Subcutaneous abdominal adipose tissue (tissue), 5 donors: ENCODE data around the gene LRMDA.

ENCODE experiments used
- H3K27ac ChIP-seq: one replicate; pipeline ENCODE4 v1.7.0; 2013; ENCODE audit warnings: low read depth, mild to moderate bottlenecking, inconsistent platforms, low read length, moderate library complexity
- H3K27me3 ChIP-seq, 5 donors: one replicate each; pipeline ENCODE4 v1.7.0; 2013; ENCODE audit warnings: low read length in 5 of 5, inconsistent platforms in 1 of 5; ENCODE audit not compliant: control insufficient read depth in 5 of 5, insufficient read depth in 4 of 5
- H3K36me3 ChIP-seq, 5 donors: one replicate each; pipeline ENCODE4 v1.7.0; 2013; ENCODE audit warnings: low read length in 5 of 5; ENCODE audit not compliant: control insufficient read depth in 5 of 5, insufficient read depth in 5 of 5
- H3K4me1 ChIP-seq, 5 donors: one replicate each; pipeline ENCODE4 v1.7.0; 2013; ENCODE audit warnings: low read length in 5 of 5, mild to moderate bottlenecking in 3 of 5, moderate library complexity in 1 of 5; ENCODE audit not compliant: control insufficient read depth in 5 of 5, insufficient read depth in 5 of 5
- H3K4me3 ChIP-seq, 5 donors: one replicate each; pipeline ENCODE4 v1.7.0; 2013; ENCODE audit warnings: low read length in 5 of 5, low read depth in 1 of 5
- H3K9ac ChIP-seq, 5 donors: one replicate each; pipeline ENCODE4 v1.7.0; 2013; ENCODE audit warnings: low read length in 5 of 5, mild to moderate bottlenecking in 4 of 5, moderate library complexity in 3 of 5
- H3K9me3 ChIP-seq, 5 donors: one replicate each; pipeline ENCODE4 v1.7.0; 2013; ENCODE audit warnings: low read length in 5 of 5; ENCODE audit not compliant: control insufficient read depth in 5 of 5
- donor health status: healthy.
- donor health status: healthy.
- donor health status: healthy.
- donor health status: healthy.
- donor health status: healthy.

LRMDA gene

GRCh38 chr10:76211691-76212090, 780.3 kb downstream of the LRMDA start:
- Histone ChIP-seq H3K4me1 (peaks cover 0 to 9% (median 0%) of the 10 kb centered on the region in 5 donors), H3K27me3 (no peaks in the 10 kb centered on the region), H3K9ac (no peak overlapping the region), H3K36me3 (no peaks in the 10 kb centered on the region), H3K4me3 (no peak overlapping the region), H3K27ac (no peak overlapping the region), H3K9me3 (no peaks in the 10 kb centered on the region)

- no peak overlapping the region for H3K9ac ChIP-seq
- H3K36me3 ChIP-seq = no peaks in the 10 kb centered on the region
- H3K27me3 ChIP-seq = no peaks in the 10 kb centered on the region
- no peak overlapping the region for H3K4me3 ChIP-seq
- no peaks in the 10 kb centered on the region for H3K4me1 ChIP-seq
- H3K9me3 ChIP-seq = no peaks in the 10 kb centered on the region
- no peak overlapping the region for H3K27ac ChIP-seq
These were observed 782.5 kb downstream of the LRMDA start for GRCh38 chr10:76213876-76214275.

- H3K9ac ChIP-seq = no peak overlapping the region
These were observed 786.6 kb downstream of the LRMDA start for GRCh38 chr10:76218035-76218434.

GRCh38 chr10:76229341-76229740, 797.9 kb downstream of the LRMDA start:
- no peaks in the 10 kb centered on the region for H3K4me1 ChIP-seq
- no peak overlapping the region for H3K4me3 ChIP-seq
- H3K9me3 ChIP-seq = no peaks in the 10 kb centered on the region
- H3K27ac ChIP-seq = no peak overlapping the region
- H3K27me3 ChIP-seq = no peaks in the 10 kb centered on the region
- no peaks in the 10 kb centered on the region for H3K36me3 ChIP-seq
- H3K9ac ChIP-seq = no peak overlapping the region

More at GRCh38 chr10:76218035-76218434, 786.6 kb downstream of the LRMDA start:
- Histone ChIP-seq H3K4me3 (no peak overlapping the region), H3K36me3 (no peaks in the 10 kb centered on the region), H3K9me3 (no peaks in the 10 kb centered on the region), H3K27ac (no peak overlapping the region), H3K4me1 (no peaks in the 10 kb centered on the region), H3K27me3 (no peaks in the 10 kb centered on the region)

GRCh38 chr10:76230921-76231285, 799.5 kb downstream of the LRMDA start:
- no peaks in the 10 kb centered on the region for H3K4me1 ChIP-seq

GRCh38 chr10:76231286-76231934, 800.0 kb downstream of the LRMDA start:
- Histone ChIP-seq H3K27ac (no peak overlapping the region), H3K27me3 (no peaks in the 10 kb centered on the region), H3K9ac (no peak overlapping the region)

More at GRCh38 chr10:76230921-76231285, 799.5 kb downstream of the LRMDA start:
- no peak overlapping the region for H3K4me3 ChIP-seq
- no peaks in the 10 kb centered on the region for H3K27me3 ChIP-seq
- H3K9ac ChIP-seq = no peak overlapping the region
- no peaks in the 10 kb centered on the region for H3K9me3 ChIP-seq
- H3K36me3 ChIP-seq = no peaks in the 10 kb centered on the region
- no peak overlapping the region for H3K27ac ChIP-seq

GRCh38 chr10:76234499-76235226, 803.2 kb downstream of the LRMDA start:
- Histone ChIP-seq H3K4me3 (no peak overlapping the region), H3K9ac (no peak overlapping the region), H3K27me3 (no peaks in the 10 kb centered on the region), H3K27ac (no peak overlapping the region), H3K9me3 (no peaks in the 10 kb centered on the region), H3K4me1 (no peaks in the 10 kb centered on the region), H3K36me3 (no peaks in the 10 kb centered on the region)

More at GRCh38 chr10:76231286-76231934, 800.0 kb downstream of the LRMDA start:
- H3K9me3 ChIP-seq = no peaks in the 10 kb centered on the region
- H3K4me3 ChIP-seq = no peak overlapping the region
- no peaks in the 10 kb centered on the region for H3K36me3 ChIP-seq
- no peaks in the 10 kb centered on the region for H3K4me1 ChIP-seq

- Histone ChIP-seq H3K9ac (no peak overlapping the region), H3K36me3 (no peaks in the 10 kb centered on the region), H3K4me3 (no peak overlapping the region), H3K27me3 (no peaks in the 10 kb centered on the region), H3K4me1 (no peaks in the 10 kb centered on the region), H3K9me3 (no peaks in the 10 kb centered on the region), H3K27ac (no peak overlapping the region)
These were observed 804.9 kb downstream of the LRMDA start for GRCh38 chr10:76236356-76236755.

- H3K9ac ChIP-seq = no peak overlapping the region
- no peaks in the 10 kb centered on the region for H3K4me1 ChIP-seq
- no peaks in the 10 kb centered on the region for H3K36me3 ChIP-seq
- no peaks in the 10 kb centered on the region for H3K9me3 ChIP-seq
- H3K27me3 ChIP-seq = no peaks in the 10 kb centered on the region
- H3K27ac ChIP-seq = no peak overlapping the region
- no peak overlapping the region for H3K4me3 ChIP-seq
These were observed 811.5 kb downstream of the LRMDA start for GRCh38 chr10:76242956-76243355.

- H3K9ac ChIP-seq = no peak overlapping the region
- no peaks in the 10 kb centered on the region for H3K9me3 ChIP-seq
- H3K27me3 ChIP-seq = no peaks in the 10 kb centered on the region
- H3K36me3 ChIP-seq = no peaks in the 10 kb centered on the region
- no peak overlapping the region for H3K27ac ChIP-seq
- no peak overlapping the region for H3K4me3 ChIP-seq
- no peaks in the 10 kb centered on the region for H3K4me1 ChIP-seq
These were observed 812.8 kb downstream of the LRMDA start for GRCh38 chr10:76244061-76244686.
